Activated CD8-positive, alpha-beta memory T cell treated with anti-CD3 and anti-CD28 coated beads, Interleukin-2, amount 10 ng/mL, durations not matched to agents 7 days and 5 days (primary cell): Measurements from ENCODE around the gene PDIA6. TPM values are rescaled to one million over a fixed set of nuclear protein-coding genes. Genes with fewer than 3 reads are reported as not detected.

Experiments used
- ATAC-seq: fragments of 150-1000 bp; cut with Tn5 transposase; one replicate; pipeline ENCODE4 v1.10.0; 2021; ENCODE audit warnings: moderate library complexity
- CTCF ChIA-PET: fragments of 350-600 bp; sonication (Branson Sonifier 250); formaldehyde crosslinking; loops from one replicate; lab custom pipeline; 2021; ENCODE audit warnings: antibody characterized with exemption; lab: Charles Lee
- DNase-seq: peaks from one replicate; pipeline ENCODE4 v3.0.0-alpha.2; 2020
- H3K27ac Mint-ChIP-seq: one replicate; pipeline ENCODE4 v1.8.0; 2021; ENCODE audit warnings: mild to moderate bottlenecking, mixed read lengths
- H3K27me3 Mint-ChIP-seq: one replicate; pipeline ENCODE4 v1.8.0; 2021; ENCODE audit warnings: mixed read lengths
- H3K36me3 Mint-ChIP-seq: one replicate; pipeline ENCODE4 v1.8.0; 2021; ENCODE audit warnings: mild to moderate bottlenecking, mixed read lengths
- H3K4me1 Mint-ChIP-seq: one replicate; pipeline ENCODE4 v1.8.0; 2021; ENCODE audit warnings: mixed read lengths
- H3K4me3 Mint-ChIP-seq: one replicate; pipeline ENCODE4 v1.8.0; 2021; ENCODE audit warnings: mild to moderate bottlenecking, moderate library complexity, mixed read lengths
- H3K9me3 Mint-ChIP-seq: one replicate; pipeline ENCODE4 v1.8.0; 2022; ENCODE audit warnings: low read depth, mixed read lengths
- total RNA-seq, 2 experiments: library from RNA; stranded (reverse); gene quantifications; one replicate each; pipeline ENCODE4 v1.2.3, GENCODE V29; 2021

The PDIA6 gene
- total RNA-seq, 2 experiments from 2014 or later, result 134 to 174 TPM

- Mint-ChIP-seq H3K4me1 (peaks cover 1% of the 10 kb centered on the region), H3K27ac (no peak overlapping the region), H3K9me3 (no peaks in the 10 kb centered on the region), H3K27me3 (no peaks in the 10 kb centered on the region), H3K36me3 (no peaks in the 10 kb centered on the region), H3K4me3 (no peak overlapping the region)
- no peak for ATAC-seq
- CTCF ChIA-PET, result no interaction called here
- DNase-seq, result no peak
These were observed 41.4 kb downstream of the PDIA6 start for GRCh38 chr2:10770956-10771750.

GRCh38 chr2:10768063-10768507 is 44.5 kb downstream of the PDIA6 start:
- CTCF ChIA-PET, result interaction anchor here (0.8 kb wide), 1 partner anchor 64 kb away, joined by 4 read pairs; no protein-coding TSS in a partner anchor
- ATAC-seq (no peak), DNase-seq (no peak)
- H3K4me3 Mint-ChIP-seq, result no peak overlapping the region
- H3K36me3 Mint-ChIP-seq, result no peaks in the 10 kb centered on the region
- H3K4me1 Mint-ChIP-seq, result no peaks in the 10 kb centered on the region
- no peaks in the 10 kb centered on the region for H3K9me3 Mint-ChIP-seq
- H3K27me3 Mint-ChIP-seq, result no peaks in the 10 kb centered on the region
- H3K27ac Mint-ChIP-seq, result no peak overlapping the region

GRCh38 chr2:10765914-10766313 is 46.7 kb downstream of the PDIA6 start:
- H3K27me3 Mint-ChIP-seq, result no peaks in the 10 kb centered on the region
- CTCF ChIA-PET, result no interaction called here
- no peak for ATAC-seq
- H3K36me3 Mint-ChIP-seq, result no peaks in the 10 kb centered on the region
- H3K9me3 Mint-ChIP-seq, result no peaks in the 10 kb centered on the region
- no peak for DNase-seq
- no peak overlapping the region for H3K27ac Mint-ChIP-seq
- no peak overlapping the region for H3K4me3 Mint-ChIP-seq
- no peaks in the 10 kb centered on the region for H3K4me1 Mint-ChIP-seq

- H3K27me3 Mint-ChIP-seq, result no peaks in the 10 kb centered on the region
- CTCF ChIA-PET, result no interaction called here
- no peak for ATAC-seq
- no peak overlapping the region for H3K27ac Mint-ChIP-seq
- no peak overlapping the region for H3K4me3 Mint-ChIP-seq
- H3K36me3 Mint-ChIP-seq, result no peaks in the 10 kb centered on the region
- no peaks in the 10 kb centered on the region for H3K4me1 Mint-ChIP-seq
- DNase-seq, result no peak
- H3K9me3 Mint-ChIP-seq, result no peaks in the 10 kb centered on the region
These were observed 47.1 kb downstream of the PDIA6 start for GRCh38 chr2:10765461-10765860.

- no peaks in the 10 kb centered on the region for H3K9me3 Mint-ChIP-seq
- DNase-seq (no peak), ATAC-seq (no peak)
- no peaks in the 10 kb centered on the region for H3K36me3 Mint-ChIP-seq
- H3K27ac Mint-ChIP-seq, result no peak overlapping the region
- H3K27me3 Mint-ChIP-seq, result no peaks in the 10 kb centered on the region
- H3K4me3 Mint-ChIP-seq, result no peak overlapping the region
- H3K4me1 Mint-ChIP-seq, result no peaks in the 10 kb centered on the region
- CTCF ChIA-PET, result no interaction called here
These were observed 47.7 kb downstream of the PDIA6 start for GRCh38 chr2:10764896-10765295.

GRCh38 chr2:10764096-10764785 is 48.3 kb downstream of the PDIA6 start:
- no peak overlapping the region for H3K27ac Mint-ChIP-seq
- H3K36me3 Mint-ChIP-seq, result no peaks in the 10 kb centered on the region
- DNase-seq (no peak), ATAC-seq (no peak)
- CTCF ChIA-PET, result no interaction called here
- no peak overlapping the region for H3K4me3 Mint-ChIP-seq
- H3K9me3 Mint-ChIP-seq, result no peaks in the 10 kb centered on the region
- H3K27me3 Mint-ChIP-seq, result no peaks in the 10 kb centered on the region
- no peaks in the 10 kb centered on the region for H3K4me1 Mint-ChIP-seq

- H3K9me3 Mint-ChIP-seq, result no peaks in the 10 kb centered on the region
- CTCF ChIA-PET, result no interaction called here
- no peaks in the 10 kb centered on the region for H3K27me3 Mint-ChIP-seq
- no peak overlapping the region for H3K4me3 Mint-ChIP-seq
- no peak overlapping the region for H3K27ac Mint-ChIP-seq
- H3K36me3 Mint-ChIP-seq, result no peaks in the 10 kb centered on the region
- no peaks in the 10 kb centered on the region for H3K4me1 Mint-ChIP-seq
- DNase-seq (no peak), ATAC-seq (no peak)
These were observed 49.2 kb downstream of the PDIA6 start for GRCh38 chr2:10763461-10763800.

GRCh38 chr2:10762651-10763460 is 49.7 kb downstream of the PDIA6 start:
- Mint-ChIP-seq H3K4me3 (no peak overlapping the region), H3K27me3 (no peaks in the 10 kb centered on the region), H3K36me3 (no peaks in the 10 kb centered on the region), H3K9me3 (no peaks in the 10 kb centered on the region), H3K4me1 (no peaks in the 10 kb centered on the region), H3K27ac (no peak overlapping the region)
- DNase-seq, result no peak
- ATAC-seq, result no peak
- CTCF ChIA-PET, result no interaction called here

- CTCF ChIA-PET, result no interaction called here
- H3K27me3 Mint-ChIP-seq, result no peaks in the 10 kb centered on the region
- no peak for ATAC-seq
- H3K9me3 Mint-ChIP-seq, result no peaks in the 10 kb centered on the region
- H3K4me3 Mint-ChIP-seq, result no peak overlapping the region
- no peak overlapping the region for H3K27ac Mint-ChIP-seq
- H3K36me3 Mint-ChIP-seq, result no peaks in the 10 kb centered on the region
- no peaks in the 10 kb centered on the region for H3K4me1 Mint-ChIP-seq
- DNase-seq, result no peak
These were observed 51.0 kb downstream of the PDIA6 start for GRCh38 chr2:10761591-10761990.

- DNase-seq (no peak), ATAC-seq (no peak)
- H3K9me3 Mint-ChIP-seq, result no peaks in the 10 kb centered on the region
- CTCF ChIA-PET, result no interaction called here
- no peak overlapping the region for H3K4me3 Mint-ChIP-seq
- H3K27me3 Mint-ChIP-seq, result no peaks in the 10 kb centered on the region
- no peaks in the 10 kb centered on the region for H3K36me3 Mint-ChIP-seq
- no peak overlapping the region for H3K27ac Mint-ChIP-seq
- no peaks in the 10 kb centered on the region for H3K4me1 Mint-ChIP-seq
These were observed 51.6 kb downstream of the PDIA6 start for GRCh38 chr2:10760794-10761504.

GRCh38 chr2:10759151-10759714 is 53.4 kb downstream of the PDIA6 start:
- H3K4me3 Mint-ChIP-seq, result no peak overlapping the region
- no peaks in the 10 kb centered on the region for H3K27me3 Mint-ChIP-seq
- CTCF ChIA-PET, result no interaction called here
- H3K27ac Mint-ChIP-seq, result no peak overlapping the region
- no peak for ATAC-seq
- H3K36me3 Mint-ChIP-seq, result no peaks in the 10 kb centered on the region
- no peaks in the 10 kb centered on the region for H3K4me1 Mint-ChIP-seq
- no peak for DNase-seq
- H3K9me3 Mint-ChIP-seq, result no peaks in the 10 kb centered on the region

GRCh38 chr2:10757814-10758286 is 54.7 kb downstream of the PDIA6 start:
- CTCF ChIA-PET, result no interaction called here
- H3K4me3 Mint-ChIP-seq, result no peak overlapping the region
- DNase-seq (no peak), ATAC-seq (no peak)
- H3K9me3 Mint-ChIP-seq, result no peaks in the 10 kb centered on the region
- no peaks in the 10 kb centered on the region for H3K4me1 Mint-ChIP-seq
- no peaks in the 10 kb centered on the region for H3K36me3 Mint-ChIP-seq
- no peaks in the 10 kb centered on the region for H3K27me3 Mint-ChIP-seq
- H3K27ac Mint-ChIP-seq, result no peak overlapping the region

GRCh38 chr2:10755621-10756020 is 57.0 kb downstream of the PDIA6 start:
- Mint-ChIP-seq H3K9me3 (no peaks in the 10 kb centered on the region), H3K27ac (no peak overlapping the region), H3K27me3 (peaks cover 6% of the 10 kb centered on the region), H3K4me1 (no peaks in the 10 kb centered on the region), H3K4me3 (no peak overlapping the region), H3K36me3 (no peaks in the 10 kb centered on the region)
- CTCF ChIA-PET, result no interaction called here
- ATAC-seq (no peak), DNase-seq (no peak)
